ENCODE data around the gene MEIS1.

Gene MEIS1

DNA sequence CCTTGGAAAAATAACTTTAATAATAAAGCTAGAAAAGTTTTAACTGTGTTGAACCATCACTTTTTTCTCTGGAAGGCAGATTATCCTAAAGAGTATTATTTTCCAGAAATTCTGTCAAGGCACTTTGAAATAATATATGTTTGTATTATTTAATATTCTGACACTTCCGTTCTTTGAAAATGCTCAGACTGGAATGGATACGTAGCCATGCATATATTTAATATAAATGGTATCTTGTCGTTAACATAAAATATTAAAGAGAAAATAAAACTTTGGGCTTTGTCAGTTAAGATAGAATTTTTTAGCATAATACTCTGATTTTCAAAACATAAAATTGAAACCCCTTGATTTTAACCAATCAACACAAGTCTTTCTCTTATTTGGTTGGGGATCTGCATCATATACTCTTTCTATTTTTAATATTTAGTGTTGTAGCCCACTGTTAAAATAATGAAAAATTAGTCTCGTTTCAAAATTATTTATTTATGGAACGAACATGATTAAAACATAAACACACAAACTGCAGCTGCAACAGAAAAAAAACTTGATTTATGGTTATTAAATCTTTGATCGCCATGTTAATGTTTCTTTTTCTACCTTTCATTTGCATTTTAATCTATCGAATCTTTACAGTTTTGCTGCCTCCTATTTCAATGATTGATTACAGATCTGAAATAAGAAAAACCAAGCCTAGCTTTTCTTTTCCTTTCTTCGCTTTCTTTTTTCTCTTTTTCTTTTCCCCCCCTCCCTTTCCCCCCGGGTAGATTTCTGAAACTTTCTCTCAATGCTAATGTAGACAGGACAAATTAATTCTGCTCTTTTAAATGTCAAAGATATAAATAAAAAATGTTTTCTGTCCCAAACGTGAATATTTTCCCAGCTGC lies 145.5 kb downstream of the MEIS1 start:
- no peak overlapping the region for H3K27ac ChIP-seq (ENCODE audit: low read depth in 2 of 2, low read length in 2 of 2)
- H3K9me3 ChIP-seq (ENCODE audit: control insufficient read depth in 2 of 2, low read length in 2 of 2): no peaks in the 10 kb centered on the region
- peak overlapping the region in 1 of 2 donors; percentile 1 for H3K4me3 ChIP-seq (ENCODE audit: low read length in 2 of 2)
- H3K9ac ChIP-seq (ENCODE audit: low read depth in 1 of 2, low read length in 2 of 2): no peak overlapping the region
- H3K4me1 ChIP-seq (ENCODE audit: control insufficient read depth in 2 of 2, insufficient read depth in 2 of 2, low read length in 2 of 2): peaks cover 2 to 8% of the 10 kb centered on the region in 2 donors
- H3K27me3 ChIP-seq (ENCODE audit: control insufficient read depth in 2 of 2, insufficient read depth in 2 of 2, low read length in 2 of 2): peaks cover 41 to 75% of the 10 kb centered on the region in 2 donors
- H3K36me3 ChIP-seq (ENCODE audit: control insufficient read depth in 2 of 2, insufficient read depth in 2 of 2, low read length in 2 of 2): no peaks in the 10 kb centered on the region

DNA sequence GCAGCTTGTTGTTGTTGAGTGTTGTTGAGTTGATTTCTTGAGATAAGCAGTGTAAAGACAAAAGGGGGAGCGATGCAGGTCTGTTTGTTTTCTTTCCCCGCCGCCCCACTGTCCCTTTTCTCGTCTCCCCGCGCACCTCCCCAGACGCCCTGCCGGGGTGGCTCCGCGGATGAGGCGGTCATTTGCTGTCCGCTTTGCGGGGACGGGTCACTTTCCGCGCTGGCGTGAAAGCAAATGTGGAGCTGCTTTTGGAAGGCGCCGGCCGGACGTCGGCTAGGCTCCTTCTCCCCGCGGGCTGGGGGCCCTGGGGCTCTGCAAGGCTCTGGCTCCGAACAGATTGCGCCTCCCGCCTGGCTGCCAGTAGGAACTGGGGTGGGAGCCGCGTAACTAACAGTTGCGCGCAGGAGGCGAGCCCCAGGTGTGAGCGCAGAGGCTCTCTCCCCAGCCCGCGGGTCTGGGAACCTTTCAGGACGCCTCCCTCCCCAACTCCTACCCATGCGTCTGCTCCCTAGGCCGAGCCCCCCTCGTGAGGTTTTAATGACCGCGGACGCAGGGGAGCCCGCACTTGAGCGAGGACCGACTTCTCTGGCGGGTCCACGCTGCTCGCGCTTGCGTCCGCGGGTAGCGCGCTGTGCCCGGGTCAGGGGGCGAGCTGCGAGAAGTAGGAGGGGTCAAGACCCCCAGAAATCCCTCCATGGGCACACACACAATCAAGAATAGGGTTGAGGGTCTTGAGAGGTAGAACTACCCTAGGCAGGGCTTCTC lies 146.6 kb downstream of the MEIS1 start:
- Histone ChIP-seq H3K9ac (ENCODE audit: low read depth in 1 of 2, low read length in 2 of 2) (peak overlapping the region; percentile 26 to 38), H3K9me3 (ENCODE audit: control insufficient read depth in 2 of 2, low read length in 2 of 2) (no peaks in the 10 kb centered on the region), H3K36me3 (ENCODE audit: control insufficient read depth in 2 of 2, insufficient read depth in 2 of 2, low read length in 2 of 2) (no peaks in the 10 kb centered on the region), H3K4me3 (ENCODE audit: low read length in 2 of 2) (peak overlapping the region in 1 of 2 donors; percentile 9), H3K27ac (ENCODE audit: low read depth in 2 of 2, low read length in 2 of 2) (peak overlapping the region; percentile 67 to 78), H3K4me1 (ENCODE audit: control insufficient read depth in 2 of 2, insufficient read depth in 2 of 2, low read length in 2 of 2) (peaks cover 2 to 7% of the 10 kb centered on the region in 2 donors), H3K27me3 (ENCODE audit: control insufficient read depth in 2 of 2, insufficient read depth in 2 of 2, low read length in 2 of 2) (peaks cover 38 to 73% of the 10 kb centered on the region in 2 donors)

DNA sequence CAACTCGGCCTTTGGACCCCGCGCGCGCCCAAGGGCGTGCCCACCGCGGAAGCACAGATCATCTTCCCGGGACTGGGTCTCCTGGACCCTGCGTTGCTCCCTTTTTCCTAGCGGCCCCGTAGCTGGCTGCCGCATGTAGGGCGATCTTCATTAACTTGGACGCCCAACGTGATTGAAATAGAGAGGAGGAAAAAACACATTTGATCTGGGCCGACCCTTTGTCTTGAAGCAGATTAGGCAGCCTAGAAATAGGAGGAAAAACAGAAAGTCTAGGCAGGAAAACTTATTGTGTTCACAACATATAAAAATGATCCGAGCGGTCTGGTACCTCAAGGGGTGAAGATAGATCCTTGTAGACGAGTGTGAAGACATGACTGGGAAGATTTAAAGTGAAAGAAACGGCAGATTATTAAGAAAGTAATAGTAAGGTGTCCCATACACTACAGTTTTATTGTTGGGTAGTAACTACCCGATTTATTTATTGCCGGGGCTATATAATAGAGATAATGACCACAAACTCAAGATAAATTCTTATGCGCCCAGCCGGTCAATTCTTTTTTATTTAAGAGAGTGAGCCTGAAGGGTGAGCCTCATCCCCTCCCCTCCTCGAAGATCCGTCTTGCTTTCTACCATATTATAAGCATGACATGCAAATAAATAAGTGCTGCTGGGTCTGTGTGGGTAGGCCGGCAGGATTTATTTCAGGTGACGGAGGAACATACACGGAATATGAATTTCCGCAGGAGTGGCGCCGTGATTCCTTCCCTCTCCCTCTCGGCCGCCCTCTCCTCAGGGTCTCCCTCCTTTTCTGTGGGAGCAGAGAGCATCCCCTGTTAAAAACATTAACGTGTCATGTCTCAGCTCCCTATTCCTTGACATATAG lies 147.4 kb downstream of the MEIS1 start:
- Histone ChIP-seq H3K27ac (ENCODE audit: low read depth in 2 of 2, low read length in 2 of 2) (peak overlapping the region; percentile 67 to 78), H3K9ac (ENCODE audit: low read depth in 1 of 2, low read length in 2 of 2) (peak overlapping the region; percentile 8 to 38), H3K4me1 (ENCODE audit: control insufficient read depth in 2 of 2, insufficient read depth in 2 of 2, low read length in 2 of 2) (peaks cover 2 to 4% of the 10 kb centered on the region in 2 donors), H3K36me3 (ENCODE audit: control insufficient read depth in 2 of 2, insufficient read depth in 2 of 2, low read length in 2 of 2) (no peaks in the 10 kb centered on the region), H3K9me3 (ENCODE audit: control insufficient read depth in 2 of 2, low read length in 2 of 2) (no peaks in the 10 kb centered on the region), H3K4me3 (ENCODE audit: low read length in 2 of 2) (peak overlapping the region in 1 of 2 donors; percentile 9), H3K27me3 (ENCODE audit: control insufficient read depth in 2 of 2, insufficient read depth in 2 of 2, low read length in 2 of 2) (peaks cover 30 to 65% of the 10 kb centered on the region in 2 donors)

DNA sequence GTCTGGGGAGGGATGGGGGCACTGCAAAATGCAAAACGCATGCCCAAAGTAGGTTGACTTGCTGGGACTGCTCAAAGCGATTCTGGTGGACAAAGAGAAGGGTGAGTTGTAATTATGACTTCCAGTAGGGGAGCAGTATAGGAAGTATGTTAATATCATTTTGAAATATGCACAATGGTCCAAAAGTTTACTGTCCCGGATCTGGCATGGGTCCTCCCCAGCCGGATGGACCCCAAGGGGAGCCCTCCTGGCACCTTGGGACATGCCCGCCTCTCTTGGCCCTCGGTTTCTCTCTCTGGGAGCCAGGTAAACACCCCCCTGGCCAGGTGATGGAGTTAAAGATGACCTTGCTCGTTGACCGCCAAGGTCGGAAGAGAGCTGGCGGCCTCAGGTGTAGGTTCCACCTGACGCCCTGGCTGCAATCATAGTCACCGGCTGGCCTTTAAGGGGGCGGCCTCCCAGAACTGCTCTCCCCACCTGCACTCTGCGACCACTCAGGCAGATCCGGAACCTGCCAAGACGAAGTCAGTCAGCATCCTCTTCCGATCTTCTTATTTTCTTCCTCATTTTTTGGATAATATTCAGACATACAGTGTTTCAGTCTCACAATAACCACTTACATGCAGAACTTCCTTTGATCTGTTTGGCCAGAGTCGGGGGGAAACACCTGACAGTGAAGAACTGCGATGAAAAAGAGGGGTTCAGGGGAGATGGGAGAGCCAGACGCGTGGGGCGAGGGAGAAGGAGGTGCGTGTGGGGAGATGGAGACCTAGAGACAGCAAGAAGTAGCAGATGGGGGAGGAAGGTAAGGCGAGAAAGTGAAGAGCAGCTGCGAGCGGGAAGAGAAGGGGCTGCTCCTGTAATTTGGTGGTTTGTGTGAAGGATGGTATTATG lies 148.3 kb downstream of the MEIS1 start:
- Histone ChIP-seq H3K9ac (ENCODE audit: low read depth in 1 of 2, low read length in 2 of 2) (no peak overlapping the region), H3K27ac (ENCODE audit: low read depth in 2 of 2, low read length in 2 of 2) (peak overlapping the region; percentile 50 to 78), H3K4me1 (ENCODE audit: control insufficient read depth in 2 of 2, insufficient read depth in 2 of 2, low read length in 2 of 2) (peaks cover 0 to 2% of the 10 kb centered on the region in 2 donors), H3K4me3 (ENCODE audit: low read length in 2 of 2) (no peak overlapping the region), H3K9me3 (ENCODE audit: control insufficient read depth in 2 of 2, low read length in 2 of 2) (no peaks in the 10 kb centered on the region), H3K36me3 (ENCODE audit: control insufficient read depth in 2 of 2, insufficient read depth in 2 of 2, low read length in 2 of 2) (no peaks in the 10 kb centered on the region), H3K27me3 (ENCODE audit: control insufficient read depth in 2 of 2, insufficient read depth in 2 of 2, low read length in 2 of 2) (peaks cover 24 to 56% of the 10 kb centered on the region in 2 donors)

DNA sequence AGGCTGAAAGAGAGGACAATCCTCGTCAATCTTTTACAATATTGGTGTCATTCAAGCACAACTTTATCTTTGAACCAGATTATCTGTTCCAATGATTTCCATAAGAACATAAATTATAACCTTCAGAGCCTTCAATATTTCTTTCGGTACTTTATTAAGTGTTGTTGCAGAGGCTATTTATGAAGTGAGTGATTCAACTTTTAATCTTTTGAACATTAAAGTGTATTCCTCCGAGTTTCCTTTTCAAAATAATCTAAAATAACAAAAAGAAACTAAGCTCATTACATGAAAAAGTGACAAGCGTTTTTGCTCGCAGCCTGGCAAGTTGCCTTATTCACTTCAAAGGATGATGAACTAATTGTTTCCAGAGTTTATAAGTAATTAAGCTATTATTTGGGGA lies 149.0 kb downstream of the MEIS1 start:
- Histone ChIP-seq H3K36me3 (ENCODE audit: control insufficient read depth in 2 of 2, insufficient read depth in 2 of 2, low read length in 2 of 2) (no peaks in the 10 kb centered on the region), H3K9me3 (ENCODE audit: control insufficient read depth in 2 of 2, low read length in 2 of 2) (no peaks in the 10 kb centered on the region), H3K27me3 (ENCODE audit: control insufficient read depth in 2 of 2, insufficient read depth in 2 of 2, low read length in 2 of 2) (peaks cover 21 to 50% of the 10 kb centered on the region in 2 donors), H3K4me3 (ENCODE audit: low read length in 2 of 2) (no peak overlapping the region), H3K4me1 (ENCODE audit: control insufficient read depth in 2 of 2, insufficient read depth in 2 of 2, low read length in 2 of 2) (peaks cover 0 to 2% of the 10 kb centered on the region in 2 donors), H3K27ac (ENCODE audit: low read depth in 2 of 2, low read length in 2 of 2) (peak overlapping the region; percentile 37 to 78), H3K9ac (ENCODE audit: low read depth in 1 of 2, low read length in 2 of 2) (no peak overlapping the region)

DNA sequence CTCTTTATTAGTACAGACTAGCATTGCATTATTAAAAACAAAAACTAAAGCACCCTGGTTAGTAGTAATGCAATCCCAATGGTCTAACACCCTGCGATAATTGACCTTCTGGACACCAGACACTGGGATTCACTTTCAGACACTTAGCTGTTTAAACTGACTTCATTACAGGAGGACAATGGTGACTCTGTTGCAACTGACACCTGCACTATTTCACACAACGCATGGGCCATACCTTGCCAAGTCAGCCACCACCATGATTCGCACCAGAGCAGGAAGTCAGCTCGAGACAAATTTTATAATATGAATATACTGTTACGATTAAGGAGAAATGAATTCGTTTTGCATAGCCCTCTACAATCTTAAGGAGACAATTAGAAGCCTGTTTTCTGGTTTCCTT lies 150.7 kb downstream of the MEIS1 start:
- H3K27me3 ChIP-seq (ENCODE audit: control insufficient read depth in 2 of 2, insufficient read depth in 2 of 2, low read length in 2 of 2): peaks cover 18 to 33% of the 10 kb centered on the region in 2 donors
- H3K27ac ChIP-seq (ENCODE audit: low read depth in 2 of 2, low read length in 2 of 2): no peak overlapping the region
- H3K36me3 ChIP-seq (ENCODE audit: control insufficient read depth in 2 of 2, insufficient read depth in 2 of 2, low read length in 2 of 2): no peaks in the 10 kb centered on the region
- peaks cover 0 to 2% of the 10 kb centered on the region in 2 donors for H3K4me1 ChIP-seq (ENCODE audit: control insufficient read depth in 2 of 2, insufficient read depth in 2 of 2, low read length in 2 of 2)
- H3K4me3 ChIP-seq (ENCODE audit: low read length in 2 of 2): no peak overlapping the region
- no peaks in the 10 kb centered on the region for H3K9me3 ChIP-seq (ENCODE audit: control insufficient read depth in 2 of 2, low read length in 2 of 2)
- no peak overlapping the region for H3K9ac ChIP-seq (ENCODE audit: low read depth in 1 of 2, low read length in 2 of 2)

DNA sequence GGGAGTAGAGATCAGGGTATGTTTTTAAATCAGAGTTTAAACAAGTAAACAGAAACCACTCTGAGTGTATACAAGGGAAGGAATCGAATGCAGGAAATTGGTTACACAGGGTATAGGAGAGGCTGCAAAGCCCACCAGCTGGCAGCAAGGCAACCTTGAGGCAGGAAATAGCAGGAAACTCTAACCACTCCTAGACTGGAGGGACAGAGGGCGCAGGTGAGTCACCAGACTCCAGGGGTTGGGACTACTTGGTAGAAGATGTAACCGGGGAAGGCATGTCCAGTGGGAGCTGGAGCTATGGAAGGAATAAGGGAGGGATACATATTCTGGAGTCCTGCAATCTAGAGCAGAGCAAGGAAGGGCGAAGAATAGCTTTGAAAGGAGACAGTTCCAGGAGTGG lies 152.3 kb downstream of the MEIS1 start:
- Histone ChIP-seq H3K4me3 (ENCODE audit: low read length in 2 of 2) (no peak overlapping the region), H3K9ac (ENCODE audit: low read depth in 1 of 2, low read length in 2 of 2) (no peak overlapping the region), H3K36me3 (ENCODE audit: control insufficient read depth in 2 of 2, insufficient read depth in 2 of 2, low read length in 2 of 2) (no peaks in the 10 kb centered on the region), H3K27ac (ENCODE audit: low read depth in 2 of 2, low read length in 2 of 2) (no peak overlapping the region), H3K27me3 (ENCODE audit: control insufficient read depth in 2 of 2, insufficient read depth in 2 of 2, low read length in 2 of 2) (peaks cover 5 to 17% of the 10 kb centered on the region in 2 donors), H3K9me3 (ENCODE audit: control insufficient read depth in 2 of 2, low read length in 2 of 2) (no peaks in the 10 kb centered on the region), H3K4me1 (ENCODE audit: control insufficient read depth in 2 of 2, insufficient read depth in 2 of 2, low read length in 2 of 2) (peaks cover 0 to 2% of the 10 kb centered on the region in 2 donors)

DNA sequence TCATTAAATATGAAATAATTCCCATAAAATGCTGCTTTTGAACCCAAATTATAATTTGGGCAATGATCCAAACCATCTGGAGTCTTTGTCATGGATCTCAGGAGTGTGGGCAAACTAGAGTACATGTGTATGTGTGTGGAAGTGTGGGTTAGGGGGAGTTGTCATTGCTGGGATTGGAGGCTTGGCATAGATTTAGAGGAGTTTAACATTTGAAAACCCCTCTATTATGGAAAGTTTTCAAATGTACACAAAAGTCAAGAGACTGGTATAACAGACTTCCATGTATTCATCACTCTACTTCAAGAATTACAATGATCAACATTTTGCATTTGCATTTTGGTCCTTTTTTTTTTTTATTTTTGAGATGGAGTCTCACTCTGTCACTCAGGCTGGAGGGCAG lies 159.1 kb downstream of the MEIS1 start:
- H3K9ac ChIP-seq (ENCODE audit: low read depth in 1 of 2, low read length in 2 of 2): no peak overlapping the region
- H3K4me1 ChIP-seq (ENCODE audit: control insufficient read depth in 2 of 2, insufficient read depth in 2 of 2, low read length in 2 of 2): no peaks in the 10 kb centered on the region
- H3K9me3 ChIP-seq (ENCODE audit: control insufficient read depth in 2 of 2, low read length in 2 of 2): no peaks in the 10 kb centered on the region
- H3K4me3 ChIP-seq (ENCODE audit: low read length in 2 of 2): no peak overlapping the region
- H3K27me3 ChIP-seq (ENCODE audit: control insufficient read depth in 2 of 2, insufficient read depth in 2 of 2, low read length in 2 of 2): no peaks in the 10 kb centered on the region
- H3K36me3 ChIP-seq (ENCODE audit: control insufficient read depth in 2 of 2, insufficient read depth in 2 of 2, low read length in 2 of 2): no peaks in the 10 kb centered on the region
- H3K27ac ChIP-seq (ENCODE audit: low read depth in 2 of 2, low read length in 2 of 2): no peak overlapping the region

DNA sequence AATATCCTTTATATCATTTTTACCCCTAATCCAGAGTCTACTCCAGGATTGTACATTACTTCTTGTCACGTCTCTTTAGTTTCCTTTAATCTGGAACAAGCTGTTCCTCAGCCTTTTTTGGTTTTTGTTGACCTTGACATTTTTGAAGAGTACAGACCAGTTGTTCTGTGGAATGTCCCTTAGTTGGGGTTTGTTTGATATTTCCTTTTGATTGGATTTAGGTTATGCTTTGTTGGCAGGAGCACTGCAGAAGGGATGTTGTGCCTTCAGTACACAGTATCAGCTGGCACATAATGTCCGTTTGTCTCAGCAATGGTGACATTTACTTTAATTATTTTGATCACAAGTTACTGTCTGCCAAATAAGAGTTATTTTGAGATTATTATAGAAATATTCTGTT lies 160.6 kb downstream of the MEIS1 start:
- no peaks in the 10 kb centered on the region for H3K4me1 ChIP-seq (ENCODE audit: control insufficient read depth in 2 of 2, insufficient read depth in 2 of 2, low read length in 2 of 2)
- H3K36me3 ChIP-seq (ENCODE audit: control insufficient read depth in 2 of 2, insufficient read depth in 2 of 2, low read length in 2 of 2): no peaks in the 10 kb centered on the region
- no peaks in the 10 kb centered on the region for H3K27me3 ChIP-seq (ENCODE audit: control insufficient read depth in 2 of 2, insufficient read depth in 2 of 2, low read length in 2 of 2)
- no peak overlapping the region for H3K4me3 ChIP-seq (ENCODE audit: low read length in 2 of 2)
- no peak overlapping the region for H3K9ac ChIP-seq (ENCODE audit: low read depth in 1 of 2, low read length in 2 of 2)
- no peak overlapping the region for H3K27ac ChIP-seq (ENCODE audit: low read depth in 2 of 2, low read length in 2 of 2)
- no peaks in the 10 kb centered on the region for H3K9me3 ChIP-seq (ENCODE audit: control insufficient read depth in 2 of 2, low read length in 2 of 2)

Data from mucosa of rectum (tissue), 2 donors.